Mucosa of gallbladder (tissue), 1 donor: ENCODE results near the gene SOST. TPM values are rescaled to one million over a fixed set of nuclear protein-coding genes. Genes with fewer than 3 reads are reported as not detected.
"Not testable (repeated sequence)": the region's sequence is repeated elsewhere in the genome, so short reads cannot be mapped to it uniquely, and the experiment has no call there.

Experiments
- DNase-seq: peaks from one replicate; pipeline ENCODE4 v3.0.0-alpha.2; 2020; ENCODE audit warnings: low spot score
- total RNA-seq: library from RNA; stranded (reverse); gene quantifications from one replicate; pipeline ENCODE4 v1.2.1, GENCODE V29; 2021
- donor health status: DM: no; HTN: no; CAD: no.

Gene SOST
- not detected for total RNA-seq

DNA sequence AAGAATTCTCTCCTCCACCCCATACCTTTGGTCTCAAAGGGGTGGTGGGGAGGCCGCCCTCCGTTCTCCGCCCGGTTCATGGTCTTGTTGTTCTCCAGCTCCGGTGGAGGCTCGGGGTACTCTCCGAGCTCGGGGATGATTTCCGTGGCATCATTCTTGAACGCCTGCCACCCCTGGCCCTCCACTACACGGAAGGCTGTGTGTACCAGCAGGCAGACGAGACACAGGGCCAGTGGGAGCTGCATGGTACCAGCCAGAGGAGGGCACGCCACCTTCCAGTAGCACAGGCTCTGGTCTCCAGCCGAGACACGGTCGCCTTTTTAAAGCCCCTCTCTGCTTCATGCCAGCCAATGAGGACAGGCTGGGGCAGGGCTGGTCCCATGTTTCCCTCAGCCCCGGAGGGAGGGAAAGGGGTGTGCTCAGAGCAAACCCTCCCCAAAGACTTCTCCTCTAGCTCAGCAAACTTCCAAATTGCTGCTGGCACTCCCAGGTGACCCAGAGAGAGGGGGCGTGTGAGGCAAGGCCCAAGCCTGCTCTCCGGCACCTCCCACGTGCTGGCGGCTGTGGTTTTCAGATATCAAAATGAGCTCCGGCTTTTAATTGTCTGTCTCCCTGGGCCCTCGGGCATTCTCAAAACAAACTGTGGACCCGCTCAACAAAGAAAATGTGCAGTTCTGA lies at the start of gene SOST:
Gene SOST (minus strand): TSS at position 295 of the 678 bp plus-strand sequence. CDS start 50 bp downstream, at position 245.
- DNase-seq = no peak

DNA sequence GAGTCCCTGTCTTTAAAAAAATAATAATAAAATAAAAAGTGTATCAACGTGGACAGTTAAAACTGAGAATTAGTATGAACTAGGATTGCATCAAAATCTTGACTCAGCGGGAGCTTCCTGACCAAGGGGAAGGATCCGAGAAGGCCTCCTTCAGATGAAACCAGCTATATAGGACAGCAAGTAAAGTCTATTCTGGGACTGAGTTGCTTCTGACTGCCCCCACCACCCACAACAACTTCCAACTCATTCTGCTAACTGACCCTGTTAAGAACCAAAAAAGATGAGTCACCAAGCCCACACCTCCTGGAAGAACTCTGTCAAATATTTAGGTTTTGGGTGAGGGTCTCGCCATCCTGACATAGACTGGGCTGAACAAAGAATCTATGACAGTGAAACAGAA lies 49.5 kb upstream of the SOST start:
- no peak for DNase-seq

DNA sequence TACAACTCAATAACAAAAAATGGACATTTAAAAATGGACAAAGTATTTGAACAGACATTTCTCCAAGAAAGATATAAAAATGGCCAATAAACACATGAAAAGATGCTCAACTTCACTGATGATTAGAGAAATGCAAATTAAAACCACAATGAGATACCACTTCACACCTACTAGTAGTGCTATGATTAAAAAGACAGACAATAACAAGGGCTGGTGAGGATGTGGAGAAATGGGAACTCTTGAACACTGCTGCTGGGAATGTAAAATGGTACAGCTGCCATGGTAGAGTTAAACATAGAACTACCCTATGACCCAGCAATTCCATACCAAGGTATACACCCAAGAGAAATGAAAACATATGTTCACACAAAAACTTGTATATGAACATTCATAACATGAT lies 46.5 kb upstream of the SOST start:
- DNase-seq = no peak

DNA sequence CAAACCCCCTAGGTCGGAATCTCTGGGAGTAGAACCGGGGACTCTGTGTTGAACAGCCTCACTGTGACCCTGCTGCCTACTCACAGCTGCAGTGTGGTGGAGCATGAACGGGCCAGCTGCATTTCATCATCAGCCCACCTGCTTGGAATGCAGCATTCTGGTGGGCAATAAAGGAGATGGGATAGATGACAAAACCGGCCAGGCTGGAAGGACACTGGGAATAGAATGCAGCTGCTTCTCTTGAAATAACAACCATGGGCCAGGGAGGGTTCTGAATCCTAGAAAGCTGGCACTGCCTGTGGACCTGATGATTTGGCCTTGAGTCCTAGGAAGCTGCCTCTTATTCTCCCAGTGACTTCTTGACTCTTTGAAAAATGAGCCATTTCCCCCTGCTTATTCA lies 45.2 kb upstream of the SOST start:
- no peak for DNase-seq

DNA sequence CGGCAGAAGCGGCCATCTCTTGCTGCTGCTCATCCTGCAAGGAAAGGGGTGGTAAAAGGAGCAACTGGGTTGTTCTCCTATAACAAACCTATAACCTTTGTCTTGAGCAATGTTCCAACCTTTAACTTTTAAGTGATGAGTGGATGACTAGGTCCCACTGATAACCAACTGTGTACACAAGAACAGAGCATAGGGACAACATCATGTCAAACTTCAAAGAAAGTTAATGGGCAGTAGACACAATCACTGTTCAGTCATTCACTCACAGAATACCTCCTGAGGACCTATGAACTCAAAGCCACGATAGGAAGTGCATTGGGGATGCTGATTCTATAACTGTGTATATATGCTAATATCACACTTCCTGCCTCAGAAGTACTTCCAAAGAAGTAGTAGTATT lies 43.3 kb upstream of the SOST start:
- DNase-seq = no peak

DNA sequence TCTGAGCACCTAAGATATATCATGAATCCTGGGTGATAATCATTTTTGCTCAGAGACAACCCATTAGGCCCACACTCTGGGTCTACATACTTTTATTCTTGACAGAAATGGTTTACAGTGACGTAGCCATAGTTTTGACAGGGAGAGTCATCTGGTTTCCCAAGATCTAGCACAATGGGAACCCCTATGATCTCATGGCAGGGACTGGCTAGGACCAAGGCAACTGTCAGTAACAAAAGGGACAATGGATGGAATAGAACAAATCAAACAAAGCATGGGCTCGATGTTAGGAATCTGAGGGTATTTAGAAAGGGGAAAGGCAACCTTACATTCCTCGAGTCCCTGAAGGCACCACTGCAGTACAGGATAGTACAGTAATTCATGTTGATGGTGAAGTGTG lies 42.1 kb upstream of the SOST start:
- no peak for DNase-seq

DNA sequence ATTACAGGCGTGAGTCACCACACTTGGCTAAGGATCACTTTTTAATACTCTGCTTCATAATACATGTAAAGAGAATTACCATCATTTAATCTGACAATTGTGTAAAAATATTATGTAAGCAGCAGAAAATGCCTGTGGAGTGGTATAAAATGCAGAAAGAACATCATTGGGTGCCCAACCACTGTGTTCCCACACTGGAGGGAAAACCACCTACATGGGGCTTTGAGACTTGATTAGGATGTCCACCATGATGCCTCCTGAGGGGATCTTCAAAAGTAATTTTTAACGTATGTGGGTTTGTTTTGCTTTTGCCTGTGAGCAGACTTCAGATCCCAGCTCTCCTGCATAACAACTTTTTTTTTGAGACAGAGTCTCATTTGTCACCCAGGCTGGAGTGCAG lies 40.5 kb upstream of the SOST start:
- no peak for DNase-seq

DNA sequence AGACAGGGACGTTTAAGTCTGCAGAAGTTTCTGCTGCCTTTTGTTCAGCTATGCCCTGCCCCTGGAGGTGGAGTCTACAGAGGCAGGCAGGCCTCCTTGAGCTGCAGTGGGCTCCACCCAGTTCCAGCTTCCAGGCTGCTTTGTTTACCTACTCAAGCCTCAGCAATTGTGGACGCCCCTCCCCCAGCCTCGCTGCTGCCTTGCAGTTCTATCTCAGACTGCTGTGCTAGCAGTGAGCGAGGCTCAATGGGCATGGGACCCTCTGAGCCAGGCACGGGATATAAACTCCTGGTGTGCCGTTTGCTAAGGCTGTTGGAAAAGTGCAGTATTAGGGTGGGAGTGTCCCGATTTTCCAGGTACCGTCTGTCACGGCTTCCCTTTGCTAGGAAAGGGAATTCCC lies 39.4 kb upstream of the SOST start:
- not testable (repeated sequence) for DNase-seq

DNA sequence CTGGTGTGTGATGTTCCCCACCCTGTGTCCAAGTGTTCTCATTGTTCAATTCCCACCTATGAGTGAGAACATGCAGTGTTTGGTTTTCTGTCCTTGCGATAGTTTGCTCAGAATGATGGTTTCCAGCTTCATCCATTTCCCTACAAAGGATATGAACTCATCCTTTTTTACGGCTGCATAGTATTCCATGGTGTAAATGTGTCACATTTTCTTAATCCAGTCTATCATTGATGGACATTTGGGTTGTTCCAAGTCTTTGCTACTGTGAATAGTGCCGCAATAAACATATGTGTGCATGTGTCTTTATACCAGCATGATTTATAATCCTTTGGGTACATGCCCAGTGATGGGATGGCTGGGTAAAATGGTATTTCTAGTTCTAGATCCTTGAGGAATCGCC lies 34.1 kb upstream of the SOST start:
- not testable (repeated sequence) for DNase-seq

DNA sequence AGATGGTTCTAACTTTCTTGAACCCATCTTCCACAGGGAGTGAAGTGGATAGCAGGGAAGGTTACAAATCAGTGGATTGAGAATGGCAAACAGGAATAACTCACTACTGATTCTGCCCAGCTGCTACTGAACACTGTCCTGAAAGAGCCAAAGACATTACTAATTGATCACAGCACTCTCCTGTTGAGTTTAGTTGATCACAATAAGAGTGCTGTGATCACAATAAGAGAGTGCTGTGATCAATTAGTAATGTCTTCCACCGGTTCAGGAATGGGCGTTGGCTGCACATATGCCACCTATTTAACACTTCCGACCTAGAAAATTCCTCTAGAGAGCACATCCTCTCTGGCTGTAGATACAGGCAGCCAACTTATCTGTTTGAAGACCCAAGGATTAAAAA lies 33.0 kb upstream of the SOST start:
- no peak for DNase-seq

DNA sequence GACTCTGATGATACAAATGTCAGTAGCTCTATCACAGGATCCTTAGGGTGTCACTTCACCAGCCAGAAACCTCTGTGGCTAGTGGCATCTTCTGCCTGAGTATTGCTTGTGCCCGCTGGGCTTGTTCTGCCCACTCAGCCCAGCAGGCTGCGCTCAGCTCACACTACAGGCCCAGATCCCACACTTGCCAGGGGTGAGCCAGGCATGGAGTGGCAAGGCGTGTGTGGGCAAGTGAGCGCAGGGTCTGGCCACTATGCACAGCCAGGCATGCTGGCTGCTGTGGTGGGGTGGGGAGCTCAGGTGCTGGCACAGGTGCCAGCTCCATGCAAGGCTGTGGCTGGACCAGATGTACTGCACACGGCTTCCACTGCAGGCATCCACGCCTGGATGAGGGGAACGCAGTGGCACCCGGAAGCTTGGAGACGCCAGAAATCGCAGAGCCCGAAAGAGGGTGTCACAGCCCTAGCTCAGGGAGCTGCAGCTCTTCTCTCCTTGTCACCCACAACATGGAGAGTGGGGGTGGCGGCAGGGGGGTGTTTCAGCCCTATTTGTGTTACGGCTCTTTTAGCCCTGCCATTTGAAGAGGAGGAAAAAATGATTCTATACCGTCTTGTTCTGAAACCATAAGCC lies 31.8 kb upstream of the SOST start:
- DNase-seq = no peak

DNA sequence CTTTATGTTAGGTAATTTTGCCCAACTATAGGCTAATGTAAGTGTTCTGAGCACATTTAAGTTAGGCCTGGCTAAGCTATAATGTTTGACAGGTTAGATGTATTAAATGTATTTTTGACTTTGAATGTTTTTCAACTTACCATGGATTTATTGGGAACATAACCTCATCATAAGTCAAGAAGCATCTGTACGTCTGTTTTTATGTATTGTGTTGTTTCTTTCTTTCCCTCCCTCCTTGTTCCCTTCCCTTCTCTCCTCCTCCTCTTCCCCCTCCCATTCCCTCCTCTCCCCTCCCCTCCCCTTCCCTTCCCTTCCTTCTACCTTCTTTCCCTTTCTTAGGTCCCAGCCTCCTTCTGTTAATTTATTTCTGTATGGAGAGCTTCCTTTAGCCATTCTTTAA lies 30.9 kb upstream of the SOST start:
- DNase-seq = no peak

DNA sequence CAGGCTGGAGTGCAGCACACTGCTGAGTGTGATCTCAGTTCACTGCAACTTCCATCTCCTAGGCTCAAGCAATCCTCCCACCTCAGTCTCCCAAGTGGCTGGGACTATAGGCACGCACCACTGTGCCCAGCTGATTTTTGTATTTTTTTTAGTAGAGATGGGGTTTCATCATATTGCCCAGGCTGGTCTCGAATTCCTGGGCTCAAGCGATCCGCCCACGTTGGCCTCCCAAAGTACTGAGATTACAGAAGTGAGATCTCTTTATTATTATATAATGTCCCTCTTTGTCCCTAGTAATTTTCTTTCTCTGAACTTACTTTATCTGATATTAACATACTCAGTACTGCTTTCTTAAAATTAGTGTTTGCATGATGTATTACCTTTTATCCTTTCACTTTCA lies 29.9 kb upstream of the SOST start:
- no peak for DNase-seq

DNA sequence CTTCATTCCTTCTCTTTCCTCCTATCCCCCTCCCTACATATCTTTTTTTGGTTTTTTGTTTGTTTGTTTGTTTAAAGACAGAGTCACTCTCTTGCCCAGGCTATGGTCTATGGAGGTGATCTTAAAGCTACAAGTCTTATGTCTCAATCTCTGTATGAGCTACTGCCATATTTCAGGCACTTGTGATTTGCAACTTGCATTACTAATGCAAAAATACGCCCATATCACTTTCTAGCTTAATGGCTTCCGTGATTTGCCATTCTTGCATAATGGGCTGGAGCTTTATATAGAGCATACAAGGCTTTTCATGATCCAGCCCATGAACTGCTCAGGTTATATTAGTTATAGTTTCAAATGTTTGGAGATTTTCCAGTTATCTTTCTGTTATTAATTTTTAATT lies 29.1 kb upstream of the SOST start:
- DNase-seq = no peak

DNA sequence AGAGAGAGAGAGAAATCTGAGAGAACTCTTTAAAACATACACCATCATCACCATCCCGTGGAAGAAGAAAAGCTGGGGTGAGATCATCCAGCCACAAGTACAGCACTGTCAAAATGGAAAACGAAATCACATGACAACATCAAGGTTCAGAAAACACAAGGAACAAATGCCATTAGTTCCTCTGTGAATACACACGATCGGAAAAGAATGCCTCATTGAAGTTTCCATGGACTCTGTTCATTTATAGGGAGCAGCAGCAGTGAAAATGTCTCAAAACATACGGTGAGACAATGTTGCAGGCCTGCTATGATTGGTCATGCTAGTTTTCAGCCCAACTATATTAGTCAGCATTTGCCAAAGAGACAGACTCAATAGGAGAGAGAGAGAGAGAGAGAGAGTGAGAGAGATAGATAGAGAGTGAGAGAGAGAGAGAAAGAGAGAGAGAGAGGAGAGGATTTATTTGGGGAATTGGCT lies 26.1 kb upstream of the SOST start:
- DNase-seq = no peak

DNA sequence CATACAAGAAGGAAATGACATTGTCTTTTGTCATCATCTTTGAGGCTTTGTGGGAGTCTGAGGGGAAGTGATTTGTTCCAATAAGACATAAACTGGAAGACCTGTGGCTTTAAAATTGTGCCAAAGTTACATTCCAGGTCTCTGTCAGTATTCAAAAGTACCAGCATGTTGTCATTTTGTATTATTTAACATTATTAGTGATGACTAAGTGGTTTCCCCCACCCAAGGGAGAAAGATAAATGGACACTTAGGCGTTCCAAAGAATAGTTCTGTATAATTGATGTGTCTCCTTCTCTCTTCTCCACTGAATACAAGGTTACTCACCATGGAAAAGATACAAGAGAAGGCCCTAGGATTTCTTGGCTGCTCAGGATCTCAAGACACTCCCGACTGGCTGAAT lies 25.5 kb upstream of the SOST start:
- DNase-seq = no peak

DNA sequence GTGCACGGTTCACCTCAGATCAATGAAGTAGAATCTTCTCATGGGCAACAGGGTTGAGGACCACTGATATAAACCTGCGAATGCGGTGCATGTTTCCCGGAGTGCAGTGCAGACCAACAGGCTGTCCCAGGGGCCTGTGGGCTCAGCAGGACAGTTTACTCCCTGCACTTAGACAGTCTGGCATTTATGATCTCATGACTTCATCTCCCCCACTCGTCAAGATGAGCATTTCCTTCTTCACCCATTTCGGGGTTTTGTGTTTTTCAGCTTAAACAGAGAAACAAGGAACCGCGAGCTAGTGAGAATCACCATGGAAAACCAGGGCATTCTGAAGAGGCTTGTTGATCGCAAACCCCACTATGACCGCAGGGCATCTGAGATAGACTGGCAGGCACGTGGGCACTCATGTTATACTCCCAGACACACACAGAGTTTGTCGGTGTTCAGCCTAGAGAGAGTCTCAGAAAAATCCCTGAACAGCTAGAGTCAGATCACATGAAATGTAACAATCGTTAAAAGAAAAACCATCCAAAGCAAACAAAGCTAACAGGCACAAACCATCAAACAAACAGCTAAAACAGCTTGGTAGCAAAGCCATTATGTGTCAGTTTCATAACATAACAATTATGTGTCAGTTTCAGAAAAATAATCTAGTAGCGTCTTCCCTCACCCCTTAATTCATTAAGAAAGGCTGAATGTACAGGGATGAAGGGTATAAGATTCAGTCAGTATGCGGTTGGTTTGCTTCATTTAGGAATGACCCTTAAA lies 24.5 kb upstream of the SOST start:
- no peak for DNase-seq

DNA sequence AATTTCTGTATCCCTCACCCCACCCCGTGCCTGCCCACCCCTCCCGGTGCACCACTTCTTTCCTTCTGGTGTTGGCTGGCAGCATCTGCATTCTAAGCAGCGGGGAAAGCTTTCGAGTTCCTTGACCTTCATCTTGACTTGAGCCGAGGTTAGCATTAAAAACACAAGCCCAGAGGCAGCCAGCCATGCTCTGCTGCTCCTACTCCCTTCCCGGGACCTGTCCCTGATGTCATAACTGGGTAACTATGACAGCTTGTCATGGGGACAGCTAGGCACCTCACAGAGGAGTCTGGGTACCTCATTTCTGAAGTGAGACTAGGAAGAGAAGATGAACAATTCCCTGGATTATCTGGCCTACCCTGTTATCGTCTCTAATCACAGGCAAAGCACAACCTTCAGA lies 21.5 kb upstream of the SOST start, which contains the start of gene CFAP97D1:
Gene CFAP97D1 (plus strand): TSS at position 301 of the 400 bp plus-strand sequence. CDS start 28 bp downstream, at position 329.
- no peak for DNase-seq

DNA sequence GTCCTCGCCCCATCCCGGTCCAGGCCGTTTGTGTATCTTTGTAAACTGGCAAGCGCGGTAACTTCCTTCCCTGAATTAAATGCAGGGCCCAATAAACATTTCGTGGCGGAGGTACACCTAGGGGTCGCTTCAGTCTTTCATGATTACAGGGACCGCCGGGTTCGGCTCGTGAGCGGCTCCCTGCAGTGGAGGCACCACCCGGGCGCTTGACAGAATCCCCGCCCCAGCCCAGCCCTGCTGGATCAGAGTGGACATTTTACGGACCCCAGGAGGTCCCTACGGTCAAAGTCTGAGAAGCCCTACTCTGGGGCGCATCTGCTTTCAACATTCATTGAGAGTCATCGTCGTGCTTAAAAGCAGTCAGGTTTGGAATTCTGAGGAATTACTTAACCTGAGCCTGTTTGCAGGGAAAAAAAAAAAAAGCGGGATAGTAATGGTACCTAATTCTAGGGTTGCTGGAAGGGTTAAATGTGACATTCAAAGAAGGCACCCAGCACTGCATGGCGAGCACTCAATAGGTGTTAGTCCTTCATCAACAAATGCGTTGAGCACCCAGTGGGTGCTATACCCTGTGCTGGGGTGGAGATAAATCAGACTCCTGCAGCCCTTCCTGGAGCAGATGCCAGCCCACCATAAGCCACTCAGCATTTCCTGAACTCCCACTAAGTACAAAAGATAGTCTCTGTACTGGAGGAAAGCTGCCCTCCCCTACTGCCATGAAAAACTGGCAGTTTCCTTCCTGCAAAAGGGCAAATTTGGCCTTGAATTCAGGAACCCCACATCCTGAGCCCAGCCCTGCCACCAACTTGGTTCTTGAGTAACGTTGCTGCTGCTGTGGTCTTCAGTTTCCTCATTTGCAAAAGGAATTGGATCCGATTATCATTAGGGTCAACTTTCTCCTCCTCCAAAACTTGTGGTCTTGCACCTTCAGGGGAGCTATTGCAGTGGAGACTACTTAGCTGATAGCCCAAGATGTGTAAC lies 20.8 kb upstream of the SOST start:
- no peak for DNase-seq

DNA sequence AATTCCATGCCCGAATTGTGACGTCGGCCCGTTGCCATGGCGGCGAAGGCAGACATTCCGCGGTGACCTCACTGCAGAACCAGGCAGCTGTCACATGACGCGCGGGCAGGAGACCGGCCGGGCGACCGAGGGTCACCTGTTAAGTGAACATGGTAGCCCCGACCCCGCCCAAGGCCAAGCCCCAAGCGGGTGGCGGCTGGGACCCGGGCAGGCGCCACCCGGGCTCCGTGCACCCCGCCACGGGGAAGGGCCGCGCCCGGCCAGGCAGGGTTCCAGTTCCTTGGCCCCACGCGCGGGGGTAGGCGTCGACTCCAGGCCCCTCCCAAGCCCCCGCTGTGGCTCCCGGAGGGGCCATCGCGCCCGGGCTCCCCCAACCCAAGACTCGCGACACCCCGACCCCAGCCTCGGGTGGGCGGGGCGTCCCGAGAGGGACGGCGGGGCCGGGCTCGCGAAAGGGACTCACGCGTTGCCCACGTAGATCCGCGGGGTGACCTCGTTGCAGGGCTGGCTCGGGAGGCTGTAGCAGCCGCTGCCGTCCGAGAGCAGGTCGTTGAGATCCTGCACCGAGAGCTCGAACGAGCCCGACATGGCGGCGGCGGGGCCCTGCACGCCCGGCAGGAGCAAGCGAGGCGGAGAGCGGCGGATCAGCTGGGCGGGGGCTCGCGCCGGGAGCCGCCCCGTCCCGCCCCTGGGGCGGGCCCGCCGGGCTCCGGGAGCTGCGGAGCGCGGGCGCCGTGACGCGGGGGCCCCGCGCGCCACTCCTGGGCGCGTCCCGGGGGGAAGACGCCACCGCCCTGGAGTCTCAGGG lies 19.9 kb upstream of the SOST start, which contains the start of gene DUSP3:
Gene DUSP3 (minus strand): TSS at position 641 of the 808 bp plus-strand sequence. CDS start 53 bp downstream, at position 588.
- peak; percentile 97 for DNase-seq
